ENCODE measurements around the gene GABRB1.

DNA sequence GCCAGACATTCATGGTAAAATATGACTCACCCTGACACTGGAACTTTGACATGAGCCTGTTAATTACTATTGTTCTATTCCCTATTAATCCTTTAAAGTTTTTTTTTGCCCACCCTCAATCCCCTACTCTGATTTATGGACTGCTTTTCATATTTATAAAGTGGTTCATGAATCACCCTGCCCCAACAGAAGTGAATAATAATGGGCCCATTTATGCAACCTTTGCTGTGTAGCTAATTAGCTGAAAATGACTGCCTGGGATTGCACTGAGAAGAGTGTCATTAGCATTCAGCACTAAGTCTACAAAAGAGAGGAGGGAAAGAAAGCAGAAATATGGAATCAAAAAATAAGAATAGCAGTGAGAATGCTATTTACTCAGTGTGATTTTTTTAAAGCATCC, 277.8 kb downstream of the GABRB1 start:
- TF ChIP-seq REST (IDR thresholded peaks at IDR 0.05; ENCODE audit: unreplicated experiment) (no peak), NANOG (IDR thresholded peaks at IDR 0.05; ENCODE audit: borderline replicate concordance) (no peak), CREB1 (CRISPR knock-in tag; IDR thresholded peaks at IDR 0.05; ENCODE audit: low read depth) (no peak), EZH2 (IDR thresholded peaks at IDR 0.05; ENCODE audit: low read depth, unreplicated experiment) (no peak), EZH2phosphoT487 (IDR thresholded peaks at IDR 0.05; ENCODE audit: unreplicated experiment) (no peak), POLR2AphosphoS5 (IDR thresholded peaks at IDR 0.05; ENCODE audit: low read depth) (no peak), JUNB (IDR thresholded peaks at IDR 0.05; ENCODE audit: unreplicated experiment) (no peak)
- TF ChIP-seq, protein P1, sequence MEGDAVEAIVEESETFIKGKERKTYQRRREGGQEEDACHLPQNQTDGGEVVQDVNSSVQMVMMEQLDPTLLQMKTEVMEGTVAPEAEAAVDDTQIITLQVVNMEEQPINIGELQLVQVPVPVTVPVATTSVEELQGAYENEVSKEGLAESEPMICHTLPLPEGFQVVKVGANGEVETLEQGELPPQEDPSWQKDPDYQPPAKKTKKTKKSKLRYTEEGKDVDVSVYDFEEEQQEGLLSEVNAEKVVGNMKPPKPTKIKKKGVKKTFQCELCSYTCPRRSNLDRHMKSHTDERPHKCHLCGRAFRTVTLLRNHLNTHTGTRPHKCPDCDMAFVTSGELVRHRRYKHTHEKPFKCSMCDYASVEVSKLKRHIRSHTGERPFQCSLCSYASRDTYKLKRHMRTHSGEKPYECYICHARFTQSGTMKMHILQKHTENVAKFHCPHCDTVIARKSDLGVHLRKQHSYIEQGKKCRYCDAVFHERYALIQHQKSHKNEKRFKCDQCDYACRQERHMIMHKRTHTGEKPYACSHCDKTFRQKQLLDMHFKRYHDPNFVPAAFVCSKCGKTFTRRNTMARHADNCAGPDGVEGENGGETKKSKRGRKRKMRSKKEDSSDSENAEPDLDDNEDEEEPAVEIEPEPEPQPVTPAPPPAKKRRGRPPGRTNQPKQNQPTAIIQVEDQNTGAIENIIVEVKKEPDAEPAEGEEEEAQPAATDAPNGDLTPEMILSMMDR (conservative IDR thresholded peaks at IDR 0.05; ENCODE audit: low read depth in 2 of 2): no peak
- TF ChIP-seq, protein P2, sequence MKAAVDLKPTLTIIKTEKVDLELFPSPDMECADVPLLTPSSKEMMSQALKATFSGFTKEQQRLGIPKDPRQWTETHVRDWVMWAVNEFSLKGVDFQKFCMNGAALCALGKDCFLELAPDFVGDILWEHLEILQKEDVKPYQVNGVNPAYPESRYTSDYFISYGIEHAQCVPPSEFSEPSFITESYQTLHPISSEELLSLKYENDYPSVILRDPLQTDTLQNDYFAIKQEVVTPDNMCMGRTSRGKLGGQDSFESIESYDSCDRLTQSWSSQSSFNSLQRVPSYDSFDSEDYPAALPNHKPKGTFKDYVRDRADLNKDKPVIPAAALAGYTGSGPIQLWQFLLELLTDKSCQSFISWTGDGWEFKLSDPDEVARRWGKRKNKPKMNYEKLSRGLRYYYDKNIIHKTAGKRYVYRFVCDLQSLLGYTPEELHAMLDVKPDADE (IDR thresholded peaks at IDR 0.05): no peak

Measured in GM23338 (cell line).